Mesendoderm (in vitro differentiated cells): ENCODE results near the gene BTNL3.

Experiments
- DNase-seq: peaks from one replicate; pipeline ENCODE4 v3.0.0; 2013
- H2AK5ac ChIP-seq: 2 replicates; pipeline ENCODE4 v1.6.1; 2013; ENCODE audit warnings: low read length, inconsistent platforms
- H2BK120ac ChIP-seq: 2 replicates; pipeline ENCODE4 v1.6.1; 2013; ENCODE audit warnings: low read depth, mild to moderate bottlenecking, low read length, moderate library complexity, mixed read lengths
- H2BK15ac ChIP-seq: replicated peaks from 2 replicates; pipeline ENCODE4 v1.6.1; 2013; ENCODE audit warnings: low read depth, mild to moderate bottlenecking, moderate library complexity
- H2BK5ac ChIP-seq: 2 replicates; pipeline ENCODE4 v1.6.1; 2013; ENCODE audit warnings: low read length, inconsistent platforms
- H3K18ac ChIP-seq: 2 replicates; pipeline ENCODE4 v1.6.1; 2013; ENCODE audit warnings: mild to moderate bottlenecking, low read length, mixed read lengths
- H3K23ac ChIP-seq: one replicate; pipeline ENCODE4 v1.6.1; 2013; ENCODE audit warnings: low read length
- H3K27ac ChIP-seq: 2 replicates; pipeline ENCODE4 v1.5.1; 2013; ENCODE audit warnings: low read depth, mild to moderate bottlenecking, inconsistent platforms, low read length, moderate library complexity
- H3K27me3 ChIP-seq: 2 replicates; pipeline ENCODE4 v1.6.1; 2013; ENCODE audit warnings: low read length, control low read depth, mild to moderate bottlenecking, inconsistent platforms; ENCODE audit not compliant: insufficient read depth, poor library complexity
- H3K36me3 ChIP-seq: 2 replicates; pipeline ENCODE4 v1.6.1; 2013; ENCODE audit warnings: low read length, inconsistent platforms; ENCODE audit not compliant: control insufficient read depth, insufficient read depth
- H3K4ac ChIP-seq: one replicate; pipeline ENCODE4 v1.6.1; 2013; ENCODE audit warnings: low read depth, mild to moderate bottlenecking, low read length, moderate library complexity
- H3K4me1 ChIP-seq: 2 replicates; pipeline ENCODE4 v1.6.1; 2013; ENCODE audit warnings: low read depth, low read length, inconsistent platforms; ENCODE audit not compliant: control insufficient read depth
- H3K4me2 ChIP-seq: 2 replicates; pipeline ENCODE4 v1.6.1; 2013; ENCODE audit warnings: low read length
- H3K4me3 ChIP-seq: 2 replicates; pipeline ENCODE4 v1.5.1; 2013; ENCODE audit warnings: mild to moderate bottlenecking, low read length
- H3K56ac ChIP-seq: one replicate; pipeline ENCODE4 v1.6.1; 2013; ENCODE audit warnings: low read length
- H3K79me1 ChIP-seq: 2 replicates; pipeline ENCODE4 v1.6.1; 2013; ENCODE audit warnings: low read length, inconsistent platforms
- H3K79me2 ChIP-seq: 2 replicates; pipeline ENCODE4 v1.6.1; 2013; ENCODE audit warnings: mild to moderate bottlenecking, low read length; ENCODE audit not compliant: control insufficient read depth, insufficient read depth
- H3K9ac ChIP-seq: 2 replicates; pipeline ENCODE4 v1.6.1; 2013; ENCODE audit warnings: low read length, inconsistent platforms
- H4K5ac ChIP-seq: one replicate; pipeline ENCODE4 v1.6.1; 2013; ENCODE audit warnings: low read length
- H4K8ac ChIP-seq: one replicate; pipeline ENCODE4 v1.6.1; 2013; ENCODE audit warnings: low read depth, mild to moderate bottlenecking, control low read depth, low read length, moderate library complexity
- WGBS: extraction: QIAGEN DNeasy Blood & Tissue Kit; methylation state at CpG from one replicate; pipeline ENCODE4 v1.1.7; 2013; ENCODE audit warnings: low lambda C conversion rate, missing lambda C conversion rate; ENCODE audit not compliant: insufficient coverage; ENCODE audit errors: extremely low coverage; 5-methylcytosine and 5-hydroxymethylcytosine counted together

Gene BTNL3

GRCh38 chr5:181024245-181025064 lies 35.8 kb downstream of the BTNL3 start:
- no peak overlapping the region for H2BK15ac ChIP-seq
- no peak overlapping the region for H3K9ac ChIP-seq
- H2BK120ac ChIP-seq, result no peak overlapping the region
- no peak overlapping the region for H3K4me3 ChIP-seq
- no peak overlapping the region for H4K8ac ChIP-seq
- H3K4me1 ChIP-seq, result no peaks in the 10 kb centered on the region
- no peak overlapping the region for H4K5ac ChIP-seq
- H3K18ac ChIP-seq, result no peak overlapping the region
- H3K27ac ChIP-seq, result no peak overlapping the region
- no peak overlapping the region for H2AK5ac ChIP-seq
- H2BK5ac ChIP-seq, result no peak overlapping the region
- no peak for DNase-seq
- no peak overlapping the region for H3K4me2 ChIP-seq
- no peaks in the 10 kb centered on the region for H3K79me1 ChIP-seq
- H3K56ac ChIP-seq, result no peak overlapping the region
- H3K4ac ChIP-seq, result no peak overlapping the region
- no peaks in the 10 kb centered on the region for H3K36me3 ChIP-seq
- H3K23ac ChIP-seq, result no peak overlapping the region
- WGBS, result no CpG with 5 or more reads among the region's 1 CpG
- H3K79me2 ChIP-seq, result no peaks in the 10 kb centered on the region
- no peaks in the 10 kb centered on the region for H3K27me3 ChIP-seq

- Histone ChIP-seq H3K56ac (peak overlapping the region; percentile 80), H3K4me2 (peak overlapping the region; percentile 84), H3K36me3 (no peaks in the 10 kb centered on the region), H2BK5ac (no peak overlapping the region), H3K27ac (no peak overlapping the region), H3K23ac (no peak overlapping the region), H3K79me1 (no peaks in the 10 kb centered on the region), H4K5ac (no peak overlapping the region), H2BK120ac (no peak overlapping the region), H4K8ac (no peak overlapping the region), H3K9ac (peak overlapping the region; percentile 63), H3K4me3 (peak overlapping the region; percentile 45), H3K4me1 (no peaks in the 10 kb centered on the region), H2BK15ac (no peak overlapping the region), H3K27me3 (no peaks in the 10 kb centered on the region), H3K18ac (no peak overlapping the region), H2AK5ac (no peak overlapping the region), H3K4ac (no peak overlapping the region), H3K79me2 (no peaks in the 10 kb centered on the region)
- no CpG with 5 or more reads among the region's 11 CpGs for WGBS
- no peak for DNase-seq
Measured at GRCh38 chr5:181027452-181028031, 38.9 kb downstream of the BTNL3 start.

GRCh38 chr5:181028032-181028819 lies 39.6 kb downstream of the BTNL3 start:
- Histone ChIP-seq H3K79me2 (no peaks in the 10 kb centered on the region), H3K79me1 (no peaks in the 10 kb centered on the region), H3K9ac (peak overlapping the region; percentile 63), H4K5ac (no peak overlapping the region), H2BK5ac (no peak overlapping the region), H3K36me3 (no peaks in the 10 kb centered on the region), H2BK120ac (no peak overlapping the region), H3K23ac (no peak overlapping the region), H4K8ac (no peak overlapping the region), H3K4me3 (peak overlapping the region; percentile 45), H2BK15ac (no peak overlapping the region), H3K27ac (no peak overlapping the region), H3K27me3 (no peaks in the 10 kb centered on the region), H3K4me1 (no peaks in the 10 kb centered on the region), H3K56ac (peak overlapping the region; percentile 82), H3K18ac (no peak overlapping the region), H3K4me2 (peak overlapping the region; percentile 84), H2AK5ac (no peak overlapping the region), H3K4ac (no peak overlapping the region)
- DNase-seq, result peak; percentile 84
- no CpG with 5 or more reads among the region's 26 CpGs for WGBS

GRCh38 chr5:181031716-181032115 lies 43.1 kb downstream of the BTNL3 start:
- Histone ChIP-seq H3K79me2 (no peaks in the 10 kb centered on the region), H3K4me1 (no peaks in the 10 kb centered on the region), H4K5ac (no peak overlapping the region), H3K79me1 (no peaks in the 10 kb centered on the region), H3K18ac (no peak overlapping the region), H2BK5ac (no peak overlapping the region), H2BK120ac (no peak overlapping the region), H3K36me3 (no peaks in the 10 kb centered on the region), H3K27me3 (no peaks in the 10 kb centered on the region), H2AK5ac (no peak overlapping the region), H3K4ac (no peak overlapping the region), H3K4me2 (no peak overlapping the region), H3K56ac (no peak overlapping the region), H3K23ac (no peak overlapping the region), H2BK15ac (no peak overlapping the region), H4K8ac (no peak overlapping the region), H3K9ac (no peak overlapping the region), H3K4me3 (no peak overlapping the region), H3K27ac (no peak overlapping the region)
- no peak for DNase-seq
- no CpG with 5 or more reads among the region's 3 CpGs for WGBS

GRCh38 chr5:181035991-181036815 lies 47.6 kb downstream of the BTNL3 start:
- no peak overlapping the region for H3K4me2 ChIP-seq
- H3K79me2 ChIP-seq, result no peaks in the 10 kb centered on the region
- no peak overlapping the region for H2BK120ac ChIP-seq
- H3K27ac ChIP-seq, result no peak overlapping the region
- H3K27me3 ChIP-seq, result no peaks in the 10 kb centered on the region
- no peak overlapping the region for H3K4me3 ChIP-seq
- H2BK15ac ChIP-seq, result no peak overlapping the region
- H3K56ac ChIP-seq, result no peak overlapping the region
- no peak overlapping the region for H2BK5ac ChIP-seq
- H4K8ac ChIP-seq, result no peak overlapping the region
- H3K18ac ChIP-seq, result no peak overlapping the region
- no peaks in the 10 kb centered on the region for H3K4me1 ChIP-seq
- H3K36me3 ChIP-seq, result no peaks in the 10 kb centered on the region
- no peak for DNase-seq
- H2AK5ac ChIP-seq, result no peak overlapping the region
- no peaks in the 10 kb centered on the region for H3K79me1 ChIP-seq
- H3K4ac ChIP-seq, result no peak overlapping the region
- WGBS, result no CpG with 5 or more reads among the region's 20 CpGs
- no peak overlapping the region for H4K5ac ChIP-seq
- H3K9ac ChIP-seq, result no peak overlapping the region
- H3K23ac ChIP-seq, result no peak overlapping the region
